Inflammatory macrophage treated with lipopolysaccharide for 1 hour (primary cell): ENCODE data around the gene RIN2.

ENCODE experiments used
- DNase-seq, 2 donors: peaks; one replicate each; pipeline ENCODE4 v3.0.0-alpha.2; 2020 to 2022

RIN2 gene

DNA sequence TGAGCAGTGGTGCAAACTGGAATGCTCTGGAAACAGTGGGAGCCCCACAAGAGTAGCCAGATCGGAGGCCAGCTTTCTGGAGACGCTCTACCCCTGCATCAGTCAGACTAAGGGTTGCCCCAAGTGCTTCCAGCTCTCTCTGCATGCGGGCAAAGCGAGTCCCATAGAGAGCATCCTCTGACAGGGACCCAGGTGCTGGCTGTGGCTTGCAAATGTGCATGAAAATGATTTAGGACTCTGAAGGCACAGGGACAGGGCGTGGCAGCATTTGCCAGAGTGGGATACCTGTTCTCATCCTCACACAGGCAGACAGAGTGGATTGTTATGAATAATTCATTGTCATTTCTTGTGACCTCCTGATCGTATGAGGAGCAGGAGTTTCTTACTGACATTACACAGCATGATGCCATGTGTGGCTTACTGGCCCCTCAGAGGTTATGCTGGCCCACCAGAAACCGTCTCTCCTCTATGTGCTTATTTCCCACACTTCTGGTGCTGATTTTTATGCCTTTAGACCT lies 10.3 kb downstream of the RIN2 start:
- no peak for DNase-seq

DNA sequence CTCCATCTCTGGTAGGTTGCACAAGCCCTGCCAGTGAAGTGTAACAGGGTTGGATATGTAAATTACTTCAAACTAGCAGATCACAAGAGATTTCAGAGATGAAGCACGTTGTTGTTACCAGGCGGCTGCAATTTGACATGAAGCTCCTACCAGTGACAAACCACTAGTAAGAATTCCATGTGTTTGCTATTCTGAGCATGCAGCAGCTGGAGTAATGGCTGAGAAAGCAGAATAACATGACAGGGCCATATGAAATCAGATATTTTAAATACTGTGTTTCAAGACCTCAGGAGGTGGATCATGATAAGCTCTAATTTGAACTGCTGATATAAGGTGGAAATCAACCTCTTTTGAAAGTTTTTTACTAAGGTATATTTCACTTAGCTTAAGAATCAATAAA lies 11.4 kb downstream of the RIN2 start:
- no peak for DNase-seq

DNA sequence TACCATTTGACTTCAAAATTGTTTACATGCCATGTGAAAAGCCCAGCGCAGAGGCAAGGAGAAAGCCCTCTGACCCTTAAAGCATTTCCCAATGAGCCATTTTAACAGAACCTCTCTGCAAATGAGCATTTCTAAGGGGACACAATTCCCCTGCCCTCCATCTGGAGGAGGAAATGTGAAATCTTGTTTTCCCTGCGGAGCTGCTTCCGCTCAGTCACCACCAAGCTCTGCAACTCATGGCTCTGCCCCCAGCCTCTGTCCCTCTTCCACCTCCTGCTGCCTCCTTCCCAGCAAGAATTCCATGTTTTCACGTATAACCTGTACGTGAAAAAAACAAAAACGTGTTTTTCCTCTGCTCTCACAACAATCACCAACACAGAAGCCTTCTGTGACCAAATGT lies 12.3 kb downstream of the RIN2 start:
- DNase-seq = no peak

DNA sequence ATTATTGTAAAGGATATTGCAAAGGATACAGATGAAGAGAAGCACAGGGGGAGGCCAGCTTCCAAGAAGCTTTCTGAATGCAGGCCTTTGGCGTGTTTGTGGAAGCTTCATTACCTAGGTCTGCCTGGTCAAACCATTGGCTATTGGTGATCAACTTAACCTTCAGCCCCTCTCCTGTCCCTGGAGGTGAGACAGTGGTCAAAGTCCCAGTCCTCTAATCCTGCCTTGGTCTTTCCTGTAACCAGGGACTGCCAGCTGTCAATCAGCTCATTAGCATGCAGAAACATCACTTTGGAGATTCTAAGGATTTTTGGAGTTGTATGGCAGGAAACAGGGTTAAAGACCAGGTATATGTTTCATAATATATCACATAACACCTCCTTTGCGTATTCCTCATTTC lies 13.0 kb downstream of the RIN2 start:
- no peak for DNase-seq

DNA sequence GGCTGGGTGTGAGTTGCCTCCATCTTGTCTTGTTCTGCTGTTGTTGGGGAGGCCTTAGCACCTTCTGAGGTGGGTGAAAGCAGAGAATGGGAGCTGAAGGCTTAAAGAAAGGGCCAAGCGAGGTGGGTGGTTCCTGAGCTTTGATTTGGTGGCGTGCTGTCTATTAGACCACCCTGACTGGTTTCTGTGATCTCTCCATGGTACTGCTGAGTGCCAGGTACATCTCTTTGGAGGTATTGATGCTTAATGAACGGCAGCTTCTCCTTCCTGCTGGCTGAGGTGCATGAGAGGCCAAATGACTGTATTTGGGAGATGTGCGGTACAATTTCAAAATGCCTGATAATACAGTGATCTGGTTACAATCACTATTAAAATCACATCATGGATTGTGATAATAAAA lies 15.4 kb downstream of the RIN2 start:
- DNase-seq = no peak

DNA sequence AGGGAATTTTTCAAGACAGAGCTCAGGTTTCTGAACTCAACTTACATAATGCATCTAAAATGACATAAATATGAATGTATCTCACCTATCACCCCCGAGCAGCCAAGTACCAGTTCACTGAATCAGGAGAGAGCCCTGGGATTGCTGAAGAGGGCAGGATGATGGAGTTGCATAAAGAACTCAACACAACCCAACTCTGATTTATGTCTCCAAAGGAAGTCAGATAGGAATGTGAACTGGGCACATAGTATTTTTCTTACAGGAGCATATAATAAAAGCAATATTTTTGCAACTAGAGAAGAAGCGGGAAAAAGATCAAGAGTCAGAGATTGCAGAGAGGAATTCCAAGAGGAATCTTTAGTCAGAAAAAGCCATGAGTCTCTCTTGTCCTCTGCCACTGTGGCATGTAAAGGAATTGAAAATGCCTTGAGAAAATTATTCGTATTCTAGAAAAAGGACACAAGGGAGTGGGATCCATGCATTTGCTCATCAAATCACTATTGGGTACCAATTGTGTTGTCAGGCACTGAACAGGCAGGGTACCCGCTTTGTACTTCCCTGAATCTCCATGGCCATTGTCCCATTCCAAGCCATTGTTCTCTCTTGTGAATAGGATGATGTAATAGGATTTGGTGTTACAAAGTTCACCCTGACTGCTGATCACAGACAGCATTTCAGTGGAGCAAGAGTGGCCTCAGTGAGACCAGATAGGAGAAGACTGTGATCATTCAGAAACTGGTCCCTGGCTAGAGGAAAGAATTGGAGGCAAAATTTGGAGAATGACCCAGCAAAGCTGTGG lies 16.3 kb downstream of the RIN2 start:
- DNase-seq = no peak

DNA sequence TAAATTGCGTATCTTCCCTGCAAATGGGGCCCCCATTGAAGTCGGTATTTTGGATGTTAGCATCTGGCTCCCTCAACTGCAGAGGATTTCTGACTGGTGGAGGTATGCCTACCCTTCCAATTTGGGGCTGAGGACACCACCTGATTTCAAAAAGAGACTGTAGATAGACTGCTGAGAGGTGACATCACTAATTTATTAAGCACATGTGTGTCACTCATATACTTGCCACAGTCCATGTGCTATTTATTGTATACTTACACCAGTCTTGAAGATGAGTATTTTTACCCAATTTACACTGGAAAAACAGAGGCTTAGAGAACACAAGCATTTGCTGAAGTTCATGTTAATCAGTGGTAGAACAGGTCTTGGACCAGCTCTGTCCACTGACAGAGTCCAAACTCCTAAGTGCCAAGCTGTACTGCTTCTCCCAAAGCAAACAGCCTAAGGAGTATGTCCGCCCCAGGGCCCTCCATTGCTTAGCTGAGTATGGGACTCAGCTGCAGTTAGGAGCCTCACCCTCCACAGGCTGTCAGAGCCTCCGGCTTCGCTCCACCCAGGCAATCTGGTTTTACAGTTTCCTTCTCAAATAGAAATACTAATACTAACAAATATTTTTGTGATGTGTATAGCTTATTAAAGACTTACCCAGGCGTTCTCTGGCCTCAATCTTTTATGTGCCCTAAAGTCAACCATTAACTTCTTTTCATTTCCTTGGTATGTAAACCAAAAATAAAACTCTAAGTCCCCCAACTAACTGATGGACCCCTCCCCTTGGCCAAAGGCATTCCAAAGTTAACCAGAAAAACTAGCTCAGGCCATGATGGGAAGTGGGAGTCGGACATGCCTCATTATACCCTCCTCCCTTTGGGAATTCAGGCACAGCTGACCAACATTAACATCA lies 17.5 kb downstream of the RIN2 start:
- DNase-seq = no peak

DNA sequence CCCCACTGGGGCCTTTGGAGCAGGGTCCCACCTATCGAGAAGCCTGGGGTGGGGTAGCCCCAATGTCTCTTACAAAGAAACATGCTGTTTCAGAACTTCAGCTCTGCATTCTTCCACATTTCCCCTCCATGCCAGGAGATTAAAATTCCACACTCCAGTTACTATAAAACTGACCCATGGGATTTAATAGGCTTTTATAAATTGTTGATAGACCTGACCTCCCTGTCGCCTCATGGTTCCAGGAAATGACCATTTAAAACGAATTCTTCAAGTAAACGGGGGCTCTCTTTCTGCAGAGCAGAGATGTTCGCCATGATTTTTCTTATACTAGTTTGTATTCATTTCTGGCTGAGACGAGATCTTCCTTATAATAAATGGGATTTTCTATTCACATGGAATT lies 19.3 kb downstream of the RIN2 start:
- no peak for DNase-seq

DNA sequence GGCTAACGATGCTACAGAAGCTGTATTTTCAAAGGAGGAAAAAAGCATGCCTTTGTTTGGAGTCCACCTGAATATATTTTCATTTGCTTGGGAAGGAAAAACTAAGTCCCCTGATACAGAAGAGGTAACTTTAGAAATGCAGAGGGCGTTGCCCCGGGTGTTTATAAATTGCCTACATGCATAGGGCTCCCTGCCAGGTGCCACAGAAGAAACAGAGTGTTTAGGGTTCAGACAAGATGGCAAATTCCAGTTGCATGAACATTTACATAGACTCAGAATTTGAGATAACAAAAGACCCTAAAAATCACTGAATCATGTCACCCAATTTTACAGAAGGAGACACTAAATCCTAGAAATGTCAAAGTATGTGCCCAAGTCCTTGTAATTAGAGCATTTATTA lies 19.9 kb downstream of the RIN2 start:
- no peak for DNase-seq

DNA sequence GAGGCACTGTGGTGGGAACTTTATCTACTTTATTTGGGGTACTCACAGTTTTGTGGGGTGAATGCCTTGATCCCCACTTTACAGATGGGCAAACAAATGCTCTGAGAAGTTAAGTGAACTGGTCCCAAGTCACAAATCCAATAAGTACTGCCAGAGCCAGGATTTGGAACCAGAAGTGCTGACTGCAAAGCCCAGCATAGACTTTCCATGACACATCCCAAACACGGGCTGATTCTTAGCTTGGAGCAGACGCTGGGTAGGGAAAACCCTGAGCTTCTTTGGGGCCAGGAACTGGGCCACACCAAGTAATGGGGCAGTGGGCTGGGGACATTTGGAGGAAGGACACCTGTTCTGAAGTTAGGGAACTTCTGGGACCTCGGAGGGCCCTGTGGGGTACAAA lies 20.3 kb downstream of the RIN2 start:
- DNase-seq = no peak

DNA sequence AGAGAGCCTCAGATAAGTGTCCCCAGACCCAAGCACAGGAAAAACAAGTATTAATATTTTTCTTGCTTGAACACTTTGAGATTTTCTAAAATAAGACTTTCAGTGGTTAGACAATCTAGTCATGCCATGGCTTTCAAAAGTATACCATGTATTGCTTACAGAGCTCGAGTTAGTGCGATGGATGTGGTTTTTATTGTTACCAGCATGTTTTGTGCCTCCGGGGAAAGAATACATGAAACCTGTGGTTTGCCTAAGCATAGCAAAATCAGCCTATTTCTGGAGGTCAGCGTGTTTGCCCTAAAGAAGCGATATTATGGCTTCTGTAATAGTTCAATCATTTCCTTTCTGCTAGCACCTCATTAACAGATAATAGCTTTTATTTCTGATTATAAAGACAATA lies 21.6 kb downstream of the RIN2 start:
- DNase-seq = no peak

DNA sequence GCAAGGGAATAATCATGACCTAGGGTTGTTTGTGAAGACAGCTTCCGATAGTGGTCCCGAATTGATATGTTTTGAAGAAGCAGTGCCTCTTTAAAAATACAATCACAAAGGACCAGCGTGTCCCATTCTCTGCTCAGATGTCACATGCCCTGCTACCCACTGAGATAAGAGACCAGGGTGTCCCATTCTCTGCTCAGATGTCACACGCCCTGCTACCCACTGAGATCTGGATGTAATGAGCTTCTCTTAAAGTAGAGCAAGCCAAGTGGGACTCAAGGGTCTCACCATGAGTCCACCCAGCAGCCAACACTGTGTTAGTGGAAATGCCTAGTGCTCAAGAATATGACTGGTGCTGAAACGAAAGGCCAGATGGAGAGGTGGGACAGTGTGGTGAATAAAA lies 22.2 kb downstream of the RIN2 start:
- no peak for DNase-seq

DNA sequence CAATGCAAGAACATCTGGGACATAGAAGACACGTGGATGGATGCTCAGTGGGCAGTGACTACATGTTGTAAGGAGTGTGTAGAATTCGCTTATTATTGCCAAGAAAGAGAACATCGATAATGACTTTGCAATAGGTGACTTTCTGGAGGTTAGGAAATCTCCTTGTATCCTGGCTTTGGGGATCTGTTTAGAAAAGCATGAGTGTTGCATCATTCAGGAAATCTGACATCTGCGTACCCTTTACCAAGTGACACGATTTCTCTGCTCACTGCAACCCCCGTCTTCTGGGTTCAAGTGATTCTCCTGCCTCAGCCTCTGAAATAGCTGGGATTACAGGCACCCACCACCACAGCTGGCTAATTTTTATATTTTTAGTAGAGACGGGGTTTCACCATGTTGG lies 23.2 kb downstream of the RIN2 start:
- no peak for DNase-seq

DNA sequence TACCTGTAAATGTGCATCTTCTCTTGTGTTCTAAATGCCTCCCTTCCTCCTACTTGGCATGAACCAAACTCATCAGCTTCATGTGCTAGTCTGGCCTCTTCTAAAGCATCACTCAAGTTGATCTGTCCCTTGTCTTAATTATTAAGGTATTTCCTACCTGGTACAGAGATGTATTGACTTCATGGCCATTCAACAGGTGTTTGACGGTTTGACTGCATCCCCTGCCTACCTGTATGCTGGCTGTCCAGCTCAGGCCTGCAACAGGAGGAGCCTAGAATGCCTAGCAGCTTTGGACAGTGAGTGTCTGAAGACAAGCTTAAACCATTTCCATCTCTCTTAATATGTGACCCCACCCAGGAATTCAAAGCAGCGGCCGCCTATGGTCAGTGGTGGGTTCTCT lies 24.6 kb downstream of the RIN2 start:
- no peak for DNase-seq

DNA sequence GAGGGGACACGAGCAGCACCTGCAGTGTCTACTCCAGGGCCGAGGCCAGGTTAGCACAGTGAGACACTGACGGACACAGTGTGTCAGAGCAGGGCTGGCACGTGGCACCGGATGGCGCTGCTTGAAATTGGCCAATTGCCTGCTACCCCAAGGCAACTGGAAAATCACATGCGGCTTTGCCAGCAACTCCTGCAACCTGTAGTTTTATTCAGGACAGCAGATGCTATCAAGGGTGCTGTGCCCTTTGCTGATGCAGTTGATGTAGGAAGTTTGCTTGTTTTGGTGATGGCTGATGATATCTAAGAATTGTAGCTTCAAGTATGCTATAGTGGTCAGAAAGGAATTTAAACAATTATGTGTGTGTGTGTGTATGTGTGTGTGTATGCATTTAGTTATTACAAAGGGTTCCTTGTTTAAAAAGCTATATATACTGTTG lies 25.9 kb downstream of the RIN2 start:
- no peak for DNase-seq

DNA sequence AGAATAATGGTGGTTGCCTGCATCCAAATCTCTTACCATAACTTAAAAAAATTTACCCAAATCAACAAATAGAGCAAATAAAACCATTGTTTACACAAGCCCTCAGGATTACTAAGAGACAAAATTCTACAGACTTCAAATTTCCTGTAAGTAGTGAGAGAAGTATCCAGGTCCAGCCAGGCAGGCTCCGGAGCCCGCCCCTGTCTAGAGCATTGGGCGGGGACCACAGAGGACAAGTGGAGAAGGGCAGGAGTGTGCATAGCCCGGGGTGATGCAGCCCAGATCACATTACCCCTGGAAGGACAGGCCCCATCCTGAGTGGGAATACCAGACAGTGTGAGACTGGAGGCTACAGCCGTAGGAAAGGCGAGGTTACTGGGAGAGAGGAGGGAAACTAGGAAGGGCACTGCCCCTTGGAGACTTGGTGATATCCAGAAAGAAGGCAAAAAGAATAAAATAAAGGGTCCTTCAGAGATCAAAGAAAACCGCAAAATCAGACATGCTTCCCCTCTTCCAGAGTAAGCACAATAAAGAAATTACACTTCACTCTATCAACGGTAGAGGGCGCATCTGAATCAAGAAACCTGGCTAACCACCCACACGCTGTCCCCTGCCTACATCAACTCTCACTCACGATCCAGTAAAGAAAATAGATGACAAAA lies 26.6 kb downstream of the RIN2 start:
- peak; percentile 73 to 94 for DNase-seq

DNA sequence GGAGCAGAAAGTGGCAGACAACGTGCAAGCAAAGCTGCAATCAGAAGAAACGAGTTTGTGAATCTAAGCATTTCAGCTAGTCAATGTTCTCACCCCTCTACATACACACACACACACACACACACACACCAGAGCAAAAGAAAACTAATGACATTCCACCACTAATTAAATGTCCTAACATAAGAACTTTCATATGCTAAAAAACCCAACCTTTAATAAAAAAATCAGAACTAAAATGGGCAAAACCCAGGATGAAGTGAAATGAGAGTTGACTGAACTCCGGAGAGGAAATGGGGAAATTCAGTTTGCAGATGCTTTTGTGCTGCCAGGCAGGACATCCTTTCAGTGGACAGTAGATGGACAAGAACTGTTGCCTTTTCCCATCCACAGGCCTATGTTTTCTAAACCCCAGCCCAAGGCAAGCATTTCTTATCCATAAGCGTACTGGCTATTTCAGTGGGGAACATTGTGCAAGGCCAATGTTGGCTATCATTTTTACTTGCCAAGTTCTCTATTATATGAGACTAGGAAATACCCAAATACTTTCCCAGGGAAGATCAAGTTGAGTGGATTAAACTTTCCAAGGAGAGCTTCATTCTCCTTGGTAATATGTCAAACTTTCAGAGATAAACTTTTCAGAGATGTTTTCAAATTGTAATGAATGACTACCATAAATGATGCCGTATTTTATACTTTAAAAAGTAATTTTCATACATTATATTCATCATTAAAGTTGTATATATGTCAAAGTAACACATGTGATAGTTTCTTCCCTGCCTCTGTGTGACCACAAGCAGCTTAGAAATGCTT lies 27.3 kb downstream of the RIN2 start:
- DNase-seq = peak; percentile 51 to 58

DNA sequence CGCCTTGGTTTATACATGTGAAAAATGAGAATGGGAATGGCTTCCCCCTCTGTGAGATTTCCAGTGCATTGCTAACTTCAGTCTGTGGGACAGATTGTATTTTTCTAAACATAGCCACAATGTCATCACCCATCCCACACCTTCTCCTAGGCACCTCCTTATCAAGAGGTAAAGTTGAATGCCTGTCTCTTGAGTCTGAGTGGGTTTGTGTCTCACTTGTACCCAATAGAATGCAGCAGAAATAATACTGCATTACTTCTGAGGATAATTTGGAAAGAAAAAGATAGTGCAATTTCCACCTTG lies 27.9 kb downstream of the RIN2 start:
- peak in 1 of 2 donors; percentile 3 for DNase-seq

DNA sequence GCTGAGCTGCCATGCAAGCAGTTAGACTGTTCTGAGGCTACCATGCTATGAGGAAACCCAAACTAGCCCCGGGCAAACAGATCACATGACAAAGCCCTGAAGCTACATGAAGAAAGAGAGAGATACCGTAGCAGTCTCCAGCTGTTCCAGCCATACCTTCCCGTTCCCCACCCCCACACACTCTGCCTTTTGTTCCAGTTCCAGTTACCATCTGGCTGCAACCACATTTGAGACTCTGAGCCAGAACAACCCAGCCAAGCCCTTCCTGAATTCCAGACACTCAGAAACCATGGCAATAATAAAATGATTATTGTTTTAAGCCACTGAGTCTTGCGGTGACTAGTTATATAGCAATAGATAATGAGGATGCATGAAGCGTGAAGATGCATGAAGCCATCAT lies 28.3 kb downstream of the RIN2 start:
- peak in 1 of 2 donors; percentile 34 for DNase-seq

DNA sequence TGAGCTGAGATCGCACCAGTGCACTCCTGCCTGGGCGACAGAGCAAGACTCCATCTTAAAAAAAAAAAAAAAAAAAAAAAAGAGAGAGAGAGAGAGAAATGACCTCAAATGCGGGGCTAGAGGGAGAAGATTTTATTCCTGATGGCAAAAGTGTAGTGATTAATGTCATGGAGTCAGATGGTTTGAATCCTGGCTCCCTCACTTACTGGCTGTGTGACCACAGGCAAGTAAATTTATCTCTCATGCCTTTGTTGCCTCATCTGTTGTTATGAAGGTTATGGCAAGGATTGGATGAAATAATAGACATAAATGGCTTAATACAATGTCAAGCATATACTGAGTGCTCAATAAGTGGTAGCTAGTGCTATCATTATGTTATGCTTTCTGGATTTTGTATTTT lies 29.3 kb downstream of the RIN2 start:
- DNase-seq = no peak

DNA sequence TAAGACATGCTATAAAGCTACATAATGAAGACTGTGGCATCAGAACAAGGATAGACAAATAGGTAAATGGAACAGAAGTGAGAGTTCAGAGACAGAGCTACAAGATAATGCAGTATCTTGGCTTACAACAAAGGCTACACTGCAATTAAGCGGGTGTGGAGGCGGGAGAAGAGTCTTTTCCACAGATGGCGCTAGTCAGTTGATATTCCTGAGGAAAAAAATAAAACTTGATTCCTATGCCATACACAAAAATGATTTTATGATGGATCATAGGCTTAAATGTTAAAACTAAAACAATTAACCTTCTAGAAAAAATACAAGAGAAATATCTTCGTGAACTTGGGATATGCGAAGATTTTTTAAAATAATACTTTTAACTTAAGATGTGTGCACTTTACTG lies 31.0 kb downstream of the RIN2 start:
- no peak for DNase-seq

DNA sequence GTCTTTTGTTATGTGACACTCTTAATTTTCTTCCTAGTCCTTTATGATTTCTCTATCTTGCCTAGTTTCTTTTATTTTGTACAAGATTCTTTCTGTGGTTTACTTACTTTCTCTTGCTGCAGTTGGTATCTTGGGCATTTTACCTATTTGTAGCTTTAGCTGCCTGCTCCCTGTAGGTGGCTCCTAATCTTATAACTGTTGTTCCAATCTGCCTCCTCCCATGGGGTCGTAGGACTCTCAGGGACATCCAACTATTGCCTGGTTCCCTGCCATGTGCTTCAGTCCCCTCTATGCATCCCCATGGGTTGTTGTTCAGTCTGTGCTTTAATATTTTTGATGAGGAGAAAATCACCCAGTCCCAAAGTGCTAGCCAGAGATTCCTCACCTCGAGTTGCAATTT lies 31.4 kb downstream of the RIN2 start:
- no peak for DNase-seq

DNA sequence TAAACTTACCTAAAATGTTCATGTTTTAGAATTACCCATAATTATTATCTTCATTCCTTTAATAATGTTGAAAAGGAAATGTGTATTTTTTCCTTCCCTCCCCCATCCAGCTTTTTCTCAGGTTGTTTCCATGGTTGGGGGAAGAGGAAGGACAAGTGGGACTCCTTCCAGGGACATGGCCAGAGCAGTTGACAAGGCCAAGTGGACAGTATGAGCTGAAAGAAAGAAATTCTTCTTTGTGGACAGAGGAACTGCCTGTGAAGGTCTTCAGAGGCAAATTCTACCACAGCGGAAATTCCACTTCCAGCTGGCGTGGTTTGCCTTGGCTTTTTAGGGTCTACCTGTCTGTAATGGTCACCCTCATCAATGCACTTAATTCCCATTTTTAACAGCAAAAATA lies 33.8 kb downstream of the RIN2 start:
- DNase-seq = no peak
